CD8-positive, alpha-beta memory T cell (primary cell): ENCODE data around the gene DBNDD1. TPM values are rescaled to one million over a fixed set of nuclear protein-coding genes. Genes with fewer than 3 reads are reported as not detected.

Experiments used
- CTCF ChIA-PET: fragments of 350-600 bp; sonication (Branson Sonifier 250); formaldehyde crosslinking; loops from one replicate; lab custom pipeline; 2021; ENCODE audit warnings: antibody characterized with exemption; lab: Charles Lee
- POLR2A ChIA-PET: fragments of 350-600 bp; sonication (Branson Sonifier 250); formaldehyde crosslinking; loops from one replicate; lab custom pipeline; 2021; ENCODE audit warnings: antibody characterized with exemption; lab: Charles Lee
- DNase-seq, 5 donors: peaks; one replicate each; pipeline versions ENCODE4 v3.0.0 to v3.0.0-alpha.2; 2020 to 2022; ENCODE audit warnings: mixed read lengths in 1 of 5
- H3K27ac ChIP-seq: one replicate; pipeline ENCODE4 v1.7.0; 2013; ENCODE audit warnings: low read depth, mild to moderate bottlenecking, low read length, moderate library complexity
- H3K27me3 ChIP-seq: 2 replicates; pipeline ENCODE4 v1.7.0; 2013; ENCODE audit warnings: low read length, mild to moderate bottlenecking; ENCODE audit not compliant: insufficient read depth, poor library complexity, severe bottlenecking
- H3K36me3 ChIP-seq: 2 replicates; pipeline ENCODE4 v1.7.0; 2013; ENCODE audit warnings: mild to moderate bottlenecking, low read length, moderate library complexity; ENCODE audit not compliant: insufficient read depth
- H3K4me1 ChIP-seq: 2 replicates; pipeline ENCODE4 v1.7.0; 2013; ENCODE audit warnings: mild to moderate bottlenecking, low read length, moderate library complexity; ENCODE audit not compliant: insufficient read depth
- H3K4me3 ChIP-seq: 2 replicates; pipeline ENCODE4 v1.7.0; 2013; ENCODE audit warnings: mild to moderate bottlenecking, low read length
- H3K9me3 ChIP-seq: 2 replicates; pipeline ENCODE4 v1.7.0; 2013; ENCODE audit warnings: mild to moderate bottlenecking, low read length
- H3K27ac Mint-ChIP-seq, 8 donors: one replicate each; pipeline ENCODE4 v1.8.0; 2020 to 2021; ENCODE audit warnings: mixed read lengths in 8 of 8, mild to moderate bottlenecking in 6 of 8, inconsistent platforms in 3 of 8, moderate library complexity in 3 of 8
- H3K27me3 Mint-ChIP-seq, 2 donors: one replicate each; pipeline ENCODE4 v1.8.0; 2020 to 2021; ENCODE audit warnings: mixed read lengths in 2 of 2, mild to moderate bottlenecking in 1 of 2, moderate library complexity in 1 of 2
- H3K36me3 Mint-ChIP-seq, 3 donors: one replicate each; pipeline ENCODE4 v1.8.0; 2020 to 2021; ENCODE audit warnings: mixed read lengths in 3 of 3, inconsistent platforms in 1 of 3, mild to moderate bottlenecking in 1 of 3
- H3K4me1 Mint-ChIP-seq, 3 donors: one replicate each; pipeline ENCODE4 v1.8.0; 2020 to 2021; ENCODE audit warnings: mixed read lengths in 3 of 3, inconsistent platforms in 1 of 3, mild to moderate bottlenecking in 1 of 3
- H3K4me3 Mint-ChIP-seq, 7 donors: one replicate each; pipeline ENCODE4 v1.8.0; 2020 to 2021; ENCODE audit warnings: mixed read lengths in 7 of 7, mild to moderate bottlenecking in 6 of 7, moderate library complexity in 4 of 7, inconsistent platforms in 2 of 7
- H3K9me3 Mint-ChIP-seq, 5 donors: one replicate each; pipeline ENCODE4 v1.8.0; 2020 to 2022; ENCODE audit warnings: mixed read lengths in 5 of 5, mild to moderate bottlenecking in 3 of 5, moderate library complexity in 2 of 5, inconsistent platforms in 1 of 5
- polyA plus RNA-seq: library from polyadenylated mRNA; unstranded; fragments of 300-500 nt; fragmentation: Illumina TruSeq; gene quantifications from one replicate; pipeline ENCODE4 v1.2.3, GENCODE V29; 2021
- total RNA-seq, 2 experiments: library from RNA; stranded (reverse); gene quantifications; one replicate each; pipeline ENCODE4 v1.2.3, GENCODE V29; 2021

DBNDD1 gene
- total and polyA plus RNA-seq, 3 experiments from 2014 or later, result 0.13 to 0.94 (median 0.18) TPM

- H3K9me3 Mint-ChIP-seq, result no peaks in the 10 kb centered on the region
- no peak overlapping the region for H3K27ac ChIP-seq
- CTCF ChIA-PET, result no interaction called here
- H3K4me1 ChIP-seq, result no peaks in the 10 kb centered on the region
- peaks cover 0 to 9% (median 0%) of the 10 kb centered on the region in 3 donors for H3K4me1 Mint-ChIP-seq
- no peak overlapping the region for H3K4me3 ChIP-seq
- no peaks in the 10 kb centered on the region for H3K27me3 Mint-ChIP-seq
- no peak for DNase-seq
- POLR2A ChIA-PET, result no interaction called here
- H3K4me3 Mint-ChIP-seq, result no peak overlapping the region
- no peaks in the 10 kb centered on the region for H3K27me3 ChIP-seq
- H3K27ac Mint-ChIP-seq, result no peak overlapping the region
- H3K9me3 ChIP-seq, result no peaks in the 10 kb centered on the region
- H3K36me3 Mint-ChIP-seq, result peaks cover 4 to 78% (median 18%) of the 10 kb centered on the region in 3 donors
- peaks cover 57% of the 10 kb centered on the region for H3K36me3 ChIP-seq
Observed at GRCh38 chr16:89981414-89981813, 37.8 kb downstream of the DBNDD1 start.

- H3K9me3 ChIP-seq, result peaks cover 3% of the 10 kb centered on the region
- Mint-ChIP-seq H3K4me1 (peaks cover 21 to 52% (median 27%) of the 10 kb centered on the region in 3 donors), H3K4me3 (peak overlapping the region in 2 of 7 donors; percentile 61 to 66), H3K27me3 (peaks cover 0 to 1% of the 10 kb centered on the region in 2 donors), H3K27ac (peak overlapping the region in 2 of 8 donors; percentile 14 to 74), H3K9me3 (no peaks in the 10 kb centered on the region), H3K36me3 (peaks cover 0 to 25% (median 6%) of the 10 kb centered on the region in 3 donors)
- no peaks in the 10 kb centered on the region for H3K27me3 ChIP-seq
- ChIA-PET CTCF (interaction anchor here (1.8 kb wide), 1 partner anchor 23 kb away, joined by 4 read pairs; no protein-coding TSS in a partner anchor), POLR2A (no interaction called here)
- H3K36me3 ChIP-seq, result peaks cover 15% of the 10 kb centered on the region
- H3K4me1 ChIP-seq, result peaks cover 29% of the 10 kb centered on the region
- no peak overlapping the region for H3K4me3 ChIP-seq
- H3K27ac ChIP-seq, result no peak overlapping the region
- no peak for DNase-seq
Observed at GRCh38 chr16:89974870-89975269, 44.4 kb downstream of the DBNDD1 start.

DNA sequence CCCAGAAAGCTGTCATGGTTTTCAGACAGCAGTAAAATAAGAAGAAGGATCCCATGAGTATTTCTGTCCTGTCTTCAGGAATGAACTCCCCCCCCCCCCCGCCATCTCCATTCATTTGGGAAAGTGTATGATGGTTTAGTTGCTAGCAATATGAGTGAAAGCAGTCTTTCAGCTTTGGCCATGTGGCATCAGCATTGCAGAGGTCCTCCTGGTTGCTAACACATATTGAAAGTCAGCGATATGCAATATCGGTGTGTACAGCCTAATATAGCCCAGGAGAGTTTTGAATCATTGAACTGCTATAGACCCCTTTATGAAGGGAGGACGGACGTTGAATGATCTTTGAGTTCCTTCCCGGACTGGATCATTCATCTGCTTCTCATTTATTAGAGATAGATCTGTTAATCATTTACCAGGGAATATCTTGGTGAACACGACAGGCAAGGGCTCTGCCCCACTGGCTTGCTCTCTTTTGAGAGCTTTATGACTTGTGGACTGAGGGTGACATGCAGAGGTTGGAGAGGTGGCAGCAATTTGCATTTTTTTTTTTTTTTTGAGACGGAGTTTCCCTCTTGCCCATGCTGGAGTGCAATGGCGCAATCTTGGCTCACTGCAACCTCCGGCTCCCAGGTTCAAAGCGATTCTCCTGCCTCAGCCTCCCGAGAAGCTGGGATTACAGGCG, 45.5 kb downstream of the DBNDD1 start:
- CTCF ChIA-PET, result interaction anchor here (1.8 kb wide), 1 partner anchor 24 kb away, joined by 4 read pairs; no protein-coding TSS in a partner anchor
- H3K9me3 Mint-ChIP-seq, result no peaks in the 10 kb centered on the region
- peaks cover 0 to 15% (median 4%) of the 10 kb centered on the region in 3 donors for H3K36me3 Mint-ChIP-seq
- peak overlapping the region; percentile 98 to 100 (median 99) for H3K4me3 Mint-ChIP-seq
- H3K4me1 ChIP-seq, result peaks cover 29% of the 10 kb centered on the region
- peak overlapping the region in 5 of 8 donors; percentile 23 to 99 (median 71) for H3K27ac Mint-ChIP-seq
- POLR2A ChIA-PET, result interaction anchor here (0.5 kb wide), 1 partner anchor 16 kb away, joined by 4 read pairs; no protein-coding TSS in a partner anchor
- H3K27ac ChIP-seq, result peak overlapping the region; percentile 85
- peaks cover 3% of the 10 kb centered on the region for H3K9me3 ChIP-seq
- no peaks in the 10 kb centered on the region for H3K27me3 ChIP-seq
- DNase-seq, result no peak
- H3K27me3 Mint-ChIP-seq, result peaks cover 0 to 1% of the 10 kb centered on the region in 2 donors
- H3K4me1 Mint-ChIP-seq, result peaks cover 21 to 50% (median 27%) of the 10 kb centered on the region in 3 donors
- H3K36me3 ChIP-seq, result peaks cover 11% of the 10 kb centered on the region
- H3K4me3 ChIP-seq, result peak overlapping the region; percentile 96

- ChIA-PET CTCF (interaction anchor here (1.8 kb wide), 1 partner anchor 25 kb away, joined by 4 read pairs; no protein-coding TSS in a partner anchor), POLR2A (interaction anchor here (0.5 kb wide), 1 partner anchor 17 kb away, joined by 4 read pairs; no protein-coding TSS in a partner anchor)
- H3K9me3 Mint-ChIP-seq, result no peaks in the 10 kb centered on the region
- H3K4me1 Mint-ChIP-seq, result peaks cover 21 to 49% (median 27%) of the 10 kb centered on the region in 3 donors
- peak overlapping the region; percentile 98 to 100 (median 99) for H3K4me3 Mint-ChIP-seq
- Histone ChIP-seq H3K9me3 (peaks cover 3% of the 10 kb centered on the region), H3K4me3 (peak overlapping the region; percentile 96), H3K36me3 (peaks cover 11% of the 10 kb centered on the region), H3K27me3 (no peaks in the 10 kb centered on the region), H3K4me1 (peaks cover 29% of the 10 kb centered on the region), H3K27ac (peak overlapping the region; percentile 85)
- peaks cover 0 to 1% of the 10 kb centered on the region in 2 donors for H3K27me3 Mint-ChIP-seq
- peak overlapping the region; percentile 96 to 99 (median 97) for H3K27ac Mint-ChIP-seq
- no peak for DNase-seq
- peaks cover 0 to 13% (median 4%) of the 10 kb centered on the region in 3 donors for H3K36me3 Mint-ChIP-seq
Observed at GRCh38 chr16:89973235-89973634, 46.0 kb downstream of the DBNDD1 start.

DNA sequence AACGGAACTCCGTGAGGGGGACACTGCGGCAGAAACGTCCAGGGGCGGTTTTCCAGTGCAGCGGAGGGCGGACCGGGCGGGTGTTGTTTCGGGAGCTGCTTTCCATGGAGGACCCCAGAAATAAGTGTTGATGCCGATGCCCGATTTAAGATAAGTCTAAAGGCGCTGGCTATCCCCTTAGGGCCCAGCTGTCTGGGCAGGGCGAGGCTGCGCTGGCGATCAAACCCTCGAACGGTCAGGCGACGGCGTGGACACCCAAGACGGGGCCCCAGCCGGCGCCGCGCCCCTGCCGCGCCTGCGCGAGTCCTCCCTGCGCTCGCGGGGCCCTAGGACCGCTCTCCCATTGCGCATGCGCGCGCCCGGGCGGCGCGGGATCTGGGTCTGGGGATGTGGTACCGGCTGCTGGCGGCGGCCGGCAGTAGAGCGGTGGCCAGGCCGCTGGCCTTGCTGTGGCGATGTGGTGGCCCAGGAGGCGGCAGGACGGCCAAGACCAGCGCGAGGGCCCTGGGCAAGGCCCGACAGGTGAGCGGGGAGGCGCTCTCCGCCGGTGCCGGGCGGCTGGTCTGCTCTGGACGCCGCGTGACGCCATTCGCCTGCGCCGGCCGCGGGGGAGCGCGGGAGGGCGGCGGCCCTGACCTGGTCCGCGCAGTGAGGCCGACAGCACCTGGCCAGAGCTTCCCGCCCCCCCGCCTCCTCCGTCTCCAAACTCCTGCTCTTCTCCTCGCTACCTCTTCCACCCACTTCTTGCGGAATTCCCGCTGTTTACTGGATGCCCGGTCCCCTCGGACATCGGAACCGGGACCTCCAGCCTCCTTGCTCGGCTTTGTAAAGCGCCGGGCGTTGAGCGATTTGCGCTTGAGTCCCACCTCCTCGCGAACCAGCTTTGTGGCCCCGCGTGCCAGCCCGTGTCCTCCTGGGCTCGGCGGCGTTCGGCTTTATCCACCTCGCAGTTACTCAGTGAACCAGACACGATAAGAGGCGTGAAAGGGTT, 46.7 kb downstream of the DBNDD1 start:
- Histone ChIP-seq H3K27me3 (no peaks in the 10 kb centered on the region), H3K27ac (peak overlapping the region; percentile 85), H3K4me1 (peaks cover 29% of the 10 kb centered on the region), H3K4me3 (peak overlapping the region; percentile 96), H3K36me3 (peaks cover 4% of the 10 kb centered on the region), H3K9me3 (peaks cover 3% of the 10 kb centered on the region)
- H3K36me3 Mint-ChIP-seq, result peaks cover 0 to 7% (median 2%) of the 10 kb centered on the region in 3 donors
- H3K27me3 Mint-ChIP-seq, result peaks cover 0 to 1% of the 10 kb centered on the region in 2 donors
- H3K4me3 Mint-ChIP-seq, result peak overlapping the region; percentile 98 to 100 (median 99)
- peak; percentile 87 to 95 (median 92) for DNase-seq
- H3K4me1 Mint-ChIP-seq, result peaks cover 21 to 49% (median 27%) of the 10 kb centered on the region in 3 donors
- H3K9me3 Mint-ChIP-seq, result no peaks in the 10 kb centered on the region
- H3K27ac Mint-ChIP-seq, result peak overlapping the region; percentile 96 to 99 (median 97)
- ChIA-PET POLR2A (no interaction called here), CTCF (interaction anchor here (1.8 kb wide), 1 partner anchor 25 kb away, joined by 4 read pairs; no protein-coding TSS in a partner anchor)

- Mint-ChIP-seq H3K36me3 (peaks cover 0 to 4% (median 2%) of the 10 kb centered on the region in 3 donors), H3K27ac (peak overlapping the region in 6 of 8 donors; percentile 35 to 99 (median 72)), H3K4me3 (peak overlapping the region; percentile 98 to 100 (median 99)), H3K9me3 (no peaks in the 10 kb centered on the region), H3K4me1 (peaks cover 21 to 46% (median 27%) of the 10 kb centered on the region in 3 donors), H3K27me3 (peaks cover 0 to 1% of the 10 kb centered on the region in 2 donors)
- ChIA-PET POLR2A (no interaction called here), CTCF (interaction anchor here (1.6 kb wide), 1 partner anchor 24 kb away, joined by 4 read pairs; no protein-coding TSS in a partner anchor)
- Histone ChIP-seq H3K36me3 (no peaks in the 10 kb centered on the region), H3K27me3 (no peaks in the 10 kb centered on the region), H3K4me1 (peaks cover 29% of the 10 kb centered on the region), H3K9me3 (peaks cover 3% of the 10 kb centered on the region), H3K4me3 (peak overlapping the region; percentile 96), H3K27ac (peak overlapping the region; percentile 85)
- DNase-seq, result peak in 1 of 5 donors; percentile 54
Observed at GRCh38 chr16:89971495-89972243, 47.6 kb downstream of the DBNDD1 start.
